Measurements from ENCODE around the gene KNDC1.
A peak's percentile ranks its signal among the peaks of the same experiment; 100 is the strongest.
"Not testable (repeated sequence)": the region's sequence is repeated elsewhere in the genome, so short reads cannot be mapped to it uniquely, and the experiment has no call there.

KNDC1 gene

GRCh38 chr10:133227256-133227655 is 67.2 kb downstream of the KNDC1 start:
- no peak for DNase-seq

GRCh38 chr10:133229265-133230043 is 69.4 kb downstream of the KNDC1 start:
- DNase-seq, result no peak

GRCh38 chr10:133230044-133230361 is 70.0 kb downstream of the KNDC1 start, which contains the start of gene UTF1:
Gene UTF1, plus strand, starts transcription at chr10:133230217. Its CDS starts 72 bp downstream, at chr10:133230289.
- no peak for DNase-seq

GRCh38 chr10:133230387-133231195 is 70.6 kb downstream of the KNDC1 start:
- peak; percentile 14 for DNase-seq

- no peak for DNase-seq
Measured at GRCh38 chr10:133231244-133231945, 71.4 kb downstream of the KNDC1 start.

GRCh38 chr10:133231946-133232574 is 72.0 kb downstream of the KNDC1 start:
- no peak for DNase-seq

- not testable (repeated sequence) for DNase-seq
Measured at GRCh38 chr10:133234796-133235195, 74.8 kb downstream of the KNDC1 start.

GRCh38 chr10:133235265-133235855 is 75.3 kb downstream of the KNDC1 start:
- DNase-seq, result peak; percentile 8

GRCh38 chr10:133235932-133236331 is 75.9 kb downstream of the KNDC1 start:
- DNase-seq, result peak; percentile 9

- DNase-seq, result peak; percentile 34
Measured at GRCh38 chr10:133236401-133237240, 76.6 kb downstream of the KNDC1 start.

GRCh38 chr10:133237241-133237587 is 77.2 kb downstream of the KNDC1 start:
- no peak for DNase-seq

GRCh38 chr10:133237588-133238465 is 77.8 kb downstream of the KNDC1 start, which contains the start of gene VENTX:
Gene VENTX, plus strand, starts transcription at chr10:133237855. Its CDS starts 60 bp downstream, at chr10:133237915.
- no peak for DNase-seq

- DNase-seq, result no peak
Measured at GRCh38 chr10:133238466-133238804, 78.4 kb downstream of the KNDC1 start.

GRCh38 chr10:133239990-133240389 is 80.0 kb downstream of the KNDC1 start:
- DNase-seq, result no peak

- peak; percentile 22 for DNase-seq
Measured at GRCh38 chr10:133241501-133242205, 81.6 kb downstream of the KNDC1 start.

GRCh38 chr10:133242611-133243356 is 82.8 kb downstream of the KNDC1 start:
- DNase-seq, result no peak

GRCh38 chr10:133243593-133243992 is 83.6 kb downstream of the KNDC1 start:
- DNase-seq, result no peak

- DNase-seq, result no peak
Measured at GRCh38 chr10:133245439-133246235, 85.6 kb downstream of the KNDC1 start.

All from CD4-positive, alpha-beta T cell treated with Interleukin-17A for 4 hours (primary cell).